ENCODE results near the gene SHC2.

- TF ChIP-seq POLR2AphosphoS5 (IDR thresholded peaks at IDR 0.05; ENCODE audit: low read depth, low read length), result no peak
- TF ChIP-seq, protein P1, sequence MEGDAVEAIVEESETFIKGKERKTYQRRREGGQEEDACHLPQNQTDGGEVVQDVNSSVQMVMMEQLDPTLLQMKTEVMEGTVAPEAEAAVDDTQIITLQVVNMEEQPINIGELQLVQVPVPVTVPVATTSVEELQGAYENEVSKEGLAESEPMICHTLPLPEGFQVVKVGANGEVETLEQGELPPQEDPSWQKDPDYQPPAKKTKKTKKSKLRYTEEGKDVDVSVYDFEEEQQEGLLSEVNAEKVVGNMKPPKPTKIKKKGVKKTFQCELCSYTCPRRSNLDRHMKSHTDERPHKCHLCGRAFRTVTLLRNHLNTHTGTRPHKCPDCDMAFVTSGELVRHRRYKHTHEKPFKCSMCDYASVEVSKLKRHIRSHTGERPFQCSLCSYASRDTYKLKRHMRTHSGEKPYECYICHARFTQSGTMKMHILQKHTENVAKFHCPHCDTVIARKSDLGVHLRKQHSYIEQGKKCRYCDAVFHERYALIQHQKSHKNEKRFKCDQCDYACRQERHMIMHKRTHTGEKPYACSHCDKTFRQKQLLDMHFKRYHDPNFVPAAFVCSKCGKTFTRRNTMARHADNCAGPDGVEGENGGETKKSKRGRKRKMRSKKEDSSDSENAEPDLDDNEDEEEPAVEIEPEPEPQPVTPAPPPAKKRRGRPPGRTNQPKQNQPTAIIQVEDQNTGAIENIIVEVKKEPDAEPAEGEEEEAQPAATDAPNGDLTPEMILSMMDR (IDR thresholded peaks at IDR 0.05), result no peak
- no peak for TF ChIP-seq TCF7L2 (IDR thresholded peaks at IDR 0.05; ENCODE audit: low read depth, low read length)
- no peak for TF ChIP-seq SIN3A (IDR thresholded peaks at IDR 0.05; ENCODE audit: borderline replicate concordance, insufficient read depth, low read depth, low read length)
Observed at GRCh38 chr19:430701-431100, 30.1 kb downstream of the SHC2 start.
